Left lung (tissue), 10 donors: ENCODE measurements around the gene TRMT11. TPM values are rescaled to one million over a fixed set of nuclear protein-coding genes. Genes with fewer than 3 reads are reported as not detected.
A peak's percentile ranks its signal among the peaks of the same experiment; 100 is the strongest.

ENCODE experiments used
- ATAC-seq: fragments of 200-7000 bp; cut with Tn5 transposase; one replicate; pipeline ENCODE4 v1.9.1; 2020; ENCODE audit warnings: moderate library complexity
- DNase-seq, 4 donors: peaks; one replicate each; pipeline ENCODE4 v3.0.0-alpha.2; 2013 to 2020
- H3K27ac ChIP-seq, 2 donors: fragments of 200-600 bp; sonication (generic) in 1 of 2; one replicate each; pipeline versions ENCODE4 v1.5.0 to v1.8.0; 2020 to 2021
- H3K27me3 ChIP-seq, 2 donors: fragments of 200-600 bp; sonication (generic) in 1 of 2; one replicate each; pipeline versions ENCODE4 v1.5.0 to v1.8.0; 2020 to 2021
- H3K36me3 ChIP-seq, 2 donors: fragments of 200-600 bp; sonication (generic) in 1 of 2; one replicate each; pipeline versions ENCODE4 v1.5.0 to v1.8.0; 2020 to 2021
- H3K4me1 ChIP-seq, 2 donors: fragments of 200-600 bp; one replicate each; pipeline ENCODE4 v1.8.0; 2021
- H3K4me3 ChIP-seq, 2 donors: fragments of 200-600 bp; sonication (generic) in 1 of 2; one replicate each; pipeline versions ENCODE4 v1.5.0 to v1.8.0; 2020 to 2021; ENCODE audit warnings: mild to moderate bottlenecking in 1 of 2
- H3K9me3 ChIP-seq, 2 donors: fragments of 200-600 bp; sonication (generic) in 1 of 2; one replicate each; pipeline versions ENCODE4 v1.5.0 to v1.8.0; 2020 to 2021
- CTCF ChIP-seq, 2 donors: fragments of 200-600 bp; sonication (generic) in 1 of 2; IDR thresholded peaks; one replicate each; pipeline versions ENCODE4 v1.5.0 to v1.8.0; 2021; ENCODE audit warnings: antibody characterized with exemption in 2 of 2
- intact Hi-C, 2 donors: fragments of 100-400 bp; cut with DNase I; formaldehyde crosslinking; loops; one replicate each; pipeline versions ENCODE4 v1.11.2 to v1.14.2; 2022
- polyA plus RNA-seq, 6 donors: library from polyadenylated mRNA; unstranded; fragments of 120-200 nt; gene quantifications; one replicate each; pipeline ENCODE4 v1.2.1, GENCODE V29; 2013; ENCODE audit not compliant: insufficient read length in 6 of 6
- total RNA-seq, 2 donors: library from RNA; stranded (reverse); fragmentation: NEBNext Ultra II Directional; extraction: Animal tissue kit (Norgen Biotek cat#: 25700); gene quantifications; one replicate each; pipeline ENCODE4 v1.2.1, GENCODE V29; 2021
- donor health status: DM: no; HTN: yes; CAD: no.
- donor health status: DM: no; HTN: no; CAD: no.

The TRMT11 gene
- total and polyA plus RNA-seq, 8 donors, result 17.2 to 39.7 (median 27.6) TPM

GRCh38 chr6:125942672-125943527, 43.4 kb upstream of the TRMT11 start:
- H3K36me3 ChIP-seq, result no peaks in the 10 kb centered on the region
- no peaks in the 10 kb centered on the region for H3K9me3 ChIP-seq
- DNase-seq (no peak), ATAC-seq (peak; percentile 8)
- peaks cover 15 to 48% of the 10 kb centered on the region in 2 donors for H3K4me1 ChIP-seq
- TF ChIP-seq CTCF (IDR thresholded peaks at IDR 0.05), result no peak
- no peak overlapping the region for H3K4me3 ChIP-seq
- intact Hi-C loops, result no loop called here
- H3K27ac ChIP-seq, result peak overlapping the region; percentile 68 to 75
- H3K27me3 ChIP-seq, result no peaks in the 10 kb centered on the region

GRCh38 chr6:125943528-125944433, 42.6 kb upstream of the TRMT11 start:
- Histone ChIP-seq H3K27me3 (no peaks in the 10 kb centered on the region), H3K4me3 (no peak overlapping the region), H3K4me1 (peaks cover 15 to 57% of the 10 kb centered on the region in 2 donors), H3K9me3 (no peaks in the 10 kb centered on the region), H3K27ac (peak overlapping the region; percentile 68 to 75), H3K36me3 (no peaks in the 10 kb centered on the region)
- no peak for TF ChIP-seq CTCF (IDR thresholded peaks at IDR 0.05)
- ATAC-seq (no peak), DNase-seq (no peak)
- intact Hi-C loops, result no loop called here

- H3K27me3 ChIP-seq, result no peaks in the 10 kb centered on the region
- peaks cover 15 to 61% of the 10 kb centered on the region in 2 donors for H3K4me1 ChIP-seq
- no peak overlapping the region for H3K4me3 ChIP-seq
- TF ChIP-seq CTCF (IDR thresholded peaks at IDR 0.05), result no peak
- peak overlapping the region; percentile 68 to 75 for H3K27ac ChIP-seq
- H3K36me3 ChIP-seq, result no peaks in the 10 kb centered on the region
- peak; percentile 66 for ATAC-seq
- no peaks in the 10 kb centered on the region for H3K9me3 ChIP-seq
- DNase-seq, result peak in 3 of 4 donors; percentile 50 to 85 (median 80)
- intact Hi-C loops, result no loop called here
Observed at GRCh38 chr6:125944434-125944816, 41.9 kb upstream of the TRMT11 start.

GRCh38 chr6:125944896-125945295, 41.4 kb upstream of the TRMT11 start:
- TF ChIP-seq CTCF (IDR thresholded peaks at IDR 0.05), result no peak
- no peaks in the 10 kb centered on the region for H3K36me3 ChIP-seq
- H3K9me3 ChIP-seq, result no peaks in the 10 kb centered on the region
- intact Hi-C loops, result no loop called here
- peaks cover 15 to 61% of the 10 kb centered on the region in 2 donors for H3K4me1 ChIP-seq
- ATAC-seq (no peak), DNase-seq (no peak)
- no peak overlapping the region for H3K4me3 ChIP-seq
- no peaks in the 10 kb centered on the region for H3K27me3 ChIP-seq
- H3K27ac ChIP-seq, result peak overlapping the region; percentile 68 to 75
